H1 (cell line): ENCODE results near the gene NAXE. TPM values are rescaled to one million over a fixed set of nuclear protein-coding genes. Genes with fewer than 3 reads are reported as not detected.

Experiments
- CTCF ChIA-PET: fragments of 300-600 bp; sonication (Branson Sonifier 250); formaldehyde crosslinking; loops from one replicate; lab custom pipeline; 2021; ENCODE audit not compliant: partially characterized antibody; lab: Charles Lee
- POLR2A ChIA-PET: fragments of 300-600 bp; sonication (Branson Sonifier 250); formaldehyde crosslinking; loops from one replicate; lab custom pipeline; 2021; ENCODE audit warnings: inconsistent platforms; ENCODE audit not compliant: partially characterized antibody; lab: Charles Lee
- DNase-seq, 2 experiments: peaks; one replicate each; pipeline versions ENCODE4 v3.0.0 to v3.0.0-alpha.2; 2010 to 2022; ENCODE audit warnings: low spot score in 2 of 2, low read depth in 1 of 2, mixed read lengths in 1 of 2
- FAIRE-seq: peaks from 2 replicates; lab custom pipeline; 2011; peaks lifted over from hg19 to GRCh38; lab: Jason Lieb, UNC
- H2AFZ ChIP-seq: 2 replicates; pipeline ENCODE4 v1.8.1; 2012; ENCODE audit warnings: low read length, inconsistent platforms
- H2AK5ac ChIP-seq: 2 replicates; pipeline ENCODE4 v1.6.1; 2013; ENCODE audit warnings: low read depth, low read length
- H2BK120ac ChIP-seq: replicated peaks from 2 replicates; pipeline ENCODE3; 2013; ENCODE audit warnings: low read depth, low read length, inconsistent platforms
- H2BK12ac ChIP-seq: 2 replicates; pipeline ENCODE4 v1.6.1; 2013; ENCODE audit warnings: low read depth, low read length
- H2BK15ac ChIP-seq: 2 replicates; pipeline ENCODE4 v1.6.1; 2013; ENCODE audit warnings: low read length
- H2BK20ac ChIP-seq: 2 replicates; pipeline ENCODE4 v1.6.1; 2013; ENCODE audit warnings: low read length
- H2BK5ac ChIP-seq: 2 replicates; pipeline ENCODE4 v1.6.1; 2013; ENCODE audit warnings: low read depth, low read length
- H3K14ac ChIP-seq: 2 replicates; pipeline ENCODE4 v1.6.1; 2013; ENCODE audit warnings: inconsistent platforms; ENCODE audit not compliant: insufficient read length
- H3K18ac ChIP-seq: 2 replicates; pipeline ENCODE4 v1.6.1; 2013; ENCODE audit warnings: low read length; ENCODE audit errors: extremely low read depth
- H3K23ac ChIP-seq: 2 replicates; pipeline ENCODE4 v1.6.1; 2013; ENCODE audit warnings: inconsistent platforms; ENCODE audit not compliant: insufficient read length
- H3K23me2 ChIP-seq: 2 replicates; pipeline ENCODE4 v1.6.1; 2013; ENCODE audit warnings: low read depth, low read length
- H3K27ac ChIP-seq: 2 replicates; pipeline ENCODE4 v1.6.1; 2011; ENCODE audit warnings: low read depth, low read length, inconsistent platforms
- H3K27me3 ChIP-seq, 4 experiments: replicated peaks in 1 of 4; 1 replicate in 1 of 4; 2 replicates in 3 of 4; pipeline versions ENCODE4 v1.6.1 to v1.8.1; 2011 to 2013; ENCODE audit warnings: low read length in 3 of 4, mild to moderate bottlenecking in 3 of 4, inconsistent platforms in 2 of 4, mixed read lengths in 2 of 4, moderate library complexity in 1 of 4; ENCODE audit not compliant: control insufficient read depth in 3 of 4, insufficient read depth in 3 of 4; ENCODE audit errors: extremely low read depth in 1 of 4
- H3K36me3 ChIP-seq, 4 experiments: 2 replicates each; pipeline versions ENCODE4 v1.6.1 to v1.8.1; 2011 to 2013; ENCODE audit warnings: mild to moderate bottlenecking in 4 of 4, low read length in 3 of 4, moderate library complexity in 2 of 4, control low read depth in 1 of 4, inconsistent platforms in 1 of 4; ENCODE audit not compliant: insufficient read depth in 4 of 4, control insufficient read depth in 2 of 4
- H3K4ac ChIP-seq: replicated peaks from 2 replicates; pipeline ENCODE3; 2013; ENCODE audit warnings: low read length, low read depth, mixed read lengths, inconsistent platforms; ENCODE audit not compliant: insufficient read length
- H3K4me1 ChIP-seq, 4 experiments: replicated peaks in 1 of 4; 1 replicate in 1 of 4; 2 replicates in 3 of 4; pipeline versions ENCODE4 v1.6.1 to v1.8.1; 2011 to 2013; ENCODE audit warnings: low read length in 3 of 4, inconsistent platforms in 2 of 4, mixed read lengths in 1 of 4; ENCODE audit not compliant: insufficient read depth in 4 of 4, control insufficient read depth in 3 of 4
- H3K4me2 ChIP-seq, 2 experiments: 2 replicates each; pipeline versions ENCODE4 v1.6.1 to v1.8.1; 2011 to 2013; ENCODE audit warnings: low read depth in 2 of 2, low read length in 2 of 2, control low read depth in 1 of 2, inconsistent platforms in 1 of 2, mild to moderate bottlenecking in 1 of 2; ENCODE audit not compliant: insufficient read depth in 1 of 2
- H3K4me3 ChIP-seq, 4 experiments: fragments of 200-600, 300-600 bp in 1 of 4; sonication (generic), shearing (Covaris generic), sonication (Bioruptor Twin) in 1 of 4; 2 replicates each; pipeline versions ENCODE4 v1.5.1 to v1.8.1; 2011 to 2016; ENCODE audit warnings: low read length in 4 of 4, low read depth in 3 of 4, control low read depth in 2 of 4, inconsistent platforms in 2 of 4, mild to moderate bottlenecking in 2 of 4, mixed read lengths in 1 of 4, moderate library complexity in 1 of 4; ENCODE audit not compliant: insufficient read depth in 2 of 4; ENCODE audit errors: extremely low read depth in 1 of 4
- H3K56ac ChIP-seq: replicated peaks from 2 replicates; pipeline ENCODE3; 2013; ENCODE audit warnings: low read depth, mild to moderate bottlenecking, mixed read lengths, low read length, inconsistent platforms; ENCODE audit not compliant: insufficient read length
- H3K79me1 ChIP-seq: 2 replicates; pipeline ENCODE4 v1.6.1; 2013; ENCODE audit warnings: low read depth, low read length, control low read depth
- H3K79me2 ChIP-seq, 2 experiments: 2 replicates each; pipeline versions ENCODE4 v1.6.1 to v1.8.1; 2012 to 2013; ENCODE audit warnings: low read length in 2 of 2, mild to moderate bottlenecking in 2 of 2, inconsistent platforms in 1 of 2; ENCODE audit not compliant: insufficient read depth in 2 of 2, control insufficient read depth in 1 of 2
- H3K9ac ChIP-seq, 4 experiments: replicated peaks in 1 of 4; 1 replicate in 1 of 4; 2 replicates in 3 of 4; pipeline versions ENCODE4 v1.6.1 to v1.8.1; 2011 to 2013; ENCODE audit warnings: low read depth in 3 of 4, low read length in 3 of 4, control low read depth in 2 of 4, mild to moderate bottlenecking in 2 of 4, moderate library complexity in 2 of 4, inconsistent platforms in 1 of 4; ENCODE audit errors: extremely low read depth in 1 of 4
- H3K9me3 ChIP-seq, 2 experiments: 2 replicates each; pipeline versions ENCODE4 v1.6.1 to v1.8.1; 2012 to 2013; ENCODE audit warnings: mild to moderate bottlenecking in 2 of 2, moderate library complexity in 2 of 2, control low read depth in 1 of 2, inconsistent platforms in 1 of 2, low read depth in 1 of 2, low read length in 1 of 2, mixed read lengths in 1 of 2; ENCODE audit not compliant: insufficient read depth in 2 of 2
- H4K20me1 ChIP-seq, 2 experiments: replicated peaks in 1 of 2; 2 replicates each; pipeline versions ENCODE3 to v1.8.1; 2011 to 2013; ENCODE audit warnings: inconsistent platforms in 2 of 2, low read length in 2 of 2, mild to moderate bottlenecking in 1 of 2; ENCODE audit not compliant: insufficient read depth in 2 of 2, control insufficient read depth in 1 of 2
- H4K5ac ChIP-seq: 2 replicates; pipeline ENCODE4 v1.6.1; 2013; ENCODE audit warnings: low read length, low read depth, mixed read lengths, inconsistent platforms; ENCODE audit not compliant: insufficient read length
- H4K8ac ChIP-seq: 2 replicates; pipeline ENCODE4 v1.8.0; 2013; ENCODE audit warnings: mild to moderate bottlenecking, moderate library complexity, low read length, inconsistent platforms; ENCODE audit not compliant: insufficient read depth; ENCODE audit errors: extremely low read depth
- H4K91ac ChIP-seq: replicated peaks from 2 replicates; pipeline ENCODE3; 2013; ENCODE audit warnings: low read length, mixed read lengths, inconsistent platforms; ENCODE audit not compliant: insufficient read length
- KDM1A ChIP-seq: fragments of 200-600, 300-600 bp; sonication (generic); IDR thresholded peaks from 2 replicates; pipeline ENCODE4 v1.7.1; 2016; ENCODE audit warnings: mild to moderate bottlenecking, low read length, borderline replicate concordance
- KDM4A ChIP-seq: IDR thresholded peaks from one replicate; pipeline ENCODE4 v1.7.1; 2012; ENCODE audit warnings: low read depth, mild to moderate bottlenecking, moderate library complexity, low read length, inconsistent platforms; ENCODE audit not compliant: severe bottlenecking
- POLR2AphosphoS5 ChIP-seq: IDR thresholded peaks from 2 replicates; pipeline ENCODE4 v1.6.1; 2011; ENCODE audit warnings: low read depth, low read length
- RBBP5 ChIP-seq: IDR thresholded peaks from 2 replicates; pipeline ENCODE4 v1.7.1; 2012; ENCODE audit warnings: low read depth, mild to moderate bottlenecking, inconsistent platforms, low read length, moderate library complexity, borderline replicate concordance
- whole genome bisulfite sequencing, 2 experiments: shearing (Covaris generic) in 1 of 2; methylation state at CpG; one replicate each; pipeline versions ENCODE4 v1.1.6 to v1.1.7; 2013 to 2015; ENCODE audit warnings: low lambda C conversion rate in 2 of 2, mixed read lengths in 2 of 2, inconsistent platforms in 1 of 2, low coverage in 1 of 2, missing lambda C conversion rate in 1 of 2; ENCODE audit not compliant: insufficient replicate concordance in 2 of 2, insufficient coverage in 1 of 2, insufficient read length in 1 of 2; ENCODE audit errors: extremely low coverage in 1 of 2, missing lambda C conversion rate in 1 of 2; 5-methylcytosine and 5-hydroxymethylcytosine counted together
- polyA plus RNA-seq, 7 experiments: library from polyadenylated mRNA; depleted of rRNA in 3 of 7; stranded (reverse) in 5 of 7; unstranded in 2 of 7; fragments of >200 nt in 5 of 7; fragments of 200-250 nt in 2 of 7; gene quantifications; 1 replicate in 5 of 7; 2 replicates in 1 of 7; 4 replicates in 1 of 7; pipeline versions ENCODE4 v1.2.1 to v1.2.3, GENCODE V29; 2011 to 2013; ENCODE audit warnings: missing spikeins in 2 of 7, mixed read lengths in 2 of 7
- total RNA-seq: library from RNA; stranded (reverse); fragmentation: NEBNext Ultra II Directional; extraction: Animal tissue kit (Norgen Biotek cat#: 25700); gene quantifications from 2 replicates; pipeline ENCODE4 v1.2.1, GENCODE V29; 2021

NAXE gene
- total and polyA plus RNA-seq, 2 of the 8 experiments (the other 6 are each of a cell fraction or from before 2014, with no cell fraction given), result 73.1 to 74.3 TPM

DNA sequence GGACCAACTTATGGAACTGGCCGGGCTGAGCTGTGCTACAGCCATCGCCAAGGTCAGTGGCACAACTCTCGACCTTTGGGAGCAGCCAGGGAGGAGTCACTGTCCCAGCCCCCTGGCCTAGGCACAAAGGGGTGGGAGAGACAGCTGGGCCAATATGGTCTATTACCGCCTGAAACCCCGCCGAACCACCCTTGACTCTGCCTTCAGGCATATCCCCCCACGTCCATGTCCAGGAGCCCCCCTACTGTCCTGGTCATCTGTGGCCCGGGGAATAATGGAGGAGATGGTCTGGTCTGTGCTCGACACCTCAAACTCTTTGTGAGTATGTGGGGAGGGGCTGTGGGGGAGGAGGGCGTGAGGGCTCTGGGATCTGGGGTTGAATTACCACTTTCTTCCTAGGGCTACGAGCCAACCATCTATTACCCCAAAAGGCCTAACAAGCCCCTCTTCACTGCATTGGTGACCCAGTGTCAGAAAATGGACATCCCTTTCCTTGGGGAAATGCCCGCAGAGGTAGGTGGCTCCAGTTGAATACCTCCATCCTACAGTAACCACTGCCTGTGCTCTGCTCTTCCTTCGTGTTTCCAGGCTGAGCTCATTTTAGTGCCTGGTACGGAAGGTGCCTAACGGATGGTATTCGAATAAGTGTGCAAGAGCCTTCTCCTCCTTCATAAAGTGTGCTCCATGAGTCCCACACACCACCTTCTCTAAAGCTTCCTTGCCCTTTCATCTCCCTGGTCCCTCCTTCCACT is 758 bp downstream of the NAXE start:
- Histone ChIP-seq H2AFZ (no peak overlapping the region), H3K4me3 (peak overlapping the region; percentile 62 to 87 (median 81)), H3K27ac (peak overlapping the region; percentile 26; the same call in 1 of the 2 replicates), H2BK120ac (no peak overlapping the region), H4K8ac (peak overlapping the region; percentile 79; the same call in 1 of the 2 replicates), H2AK5ac (no peak overlapping the region), H3K9me3 (no peaks in the 10 kb centered on the region), H3K79me2 (no peaks in the 10 kb centered on the region), H3K36me3 (peaks cover 11 to 42% (median 28%) of the 10 kb centered on the region in 4 experiments), H2BK5ac (peak overlapping the region; percentile 77; the same call in 1 of the 2 replicates), H4K5ac (peak overlapping the region; percentile 13), H2BK12ac (no peak overlapping the region), H3K23ac (no peak overlapping the region), H3K4me1 (peaks cover 0 to 10% (median 2%) of the 10 kb centered on the region in 4 experiments; a peak in 4 of 7 replicates), H3K9ac (peak overlapping the region in 3 of 4 experiments; percentile 37 to 77 (median 75); a peak in 6 of 7 replicates), H3K4ac (peak overlapping the region; percentile 49), H2BK20ac (no peak overlapping the region), H3K56ac (peak overlapping the region; percentile 92), H3K14ac (no peak overlapping the region), H4K91ac (no peak overlapping the region), H4K20me1 (peaks cover 0 to 5% of the 10 kb centered on the region in 2 experiments), H2BK15ac (no peak overlapping the region), H3K4me2 (peak overlapping the region; percentile 68 to 90), H3K27me3 (no peaks in the 10 kb centered on the region), H3K79me1 (0 out of 2 replicates have a peak, but pooled peaks cover 2% of the 10 kb centered on the region), H3K18ac (peak overlapping the region; percentile 83), H3K23me2 (peaks cover 10% of the 10 kb centered on the region)
- WGBS, 2 experiments, result 51% methylated on average over 16 of the region's 16 CpGs; no CpG with 5 or more reads in 1 of the 2 experiments
- POLR2A ChIA-PET, result interaction anchor here (0.5 to 5.1 kb wide), 27 partner anchors 10 to 557 kb away, joined by 3 to 66 read pairs (median 5); partner anchors contain the start of genes CRABP2, GPATCH4, HAPLN2 and MEF2D
- FAIRE-seq (no peak), DNase-seq (no peak)
- CTCF ChIA-PET, result interaction anchor here (0.7 to 5.3 kb wide), 16 partner anchors 7 to 206 kb away, joined by 3 to 45 read pairs (median 6); partner anchors contain the start of genes GPATCH4, HAPLN2, MEF2D and TTC24
- TF ChIP-seq RBBP5 (no peak), KDM4A (peak; percentile 4), KDM1A (0 out of 2 replicates have a peak, but pooled peaks have one; percentile 14), POLR2AphosphoS5 (peak; percentile 62)
